ENCODE results near the gene JUN.

The JUN gene

GRCh38 chr1:58773406-58773840 lies 10.4 kb downstream of the JUN start:
- no peaks in the 10 kb centered on the region for H3K36me3 ChIP-seq
- H3K9me3 ChIP-seq (ENCODE audit: severe bottlenecking): no peaks in the 10 kb centered on the region
- DNase-seq: no peak
- no peak overlapping the region for H3K27ac ChIP-seq
- TF ChIP-seq CTCF (IDR thresholded peaks at IDR 0.05; ENCODE audit: low read depth, low read length): no peak
- H3K4me3 ChIP-seq (ENCODE audit: low read depth, low read length): no peak overlapping the region
- H3K27me3 ChIP-seq (ENCODE audit: insufficient read depth, low read depth, severe bottlenecking): no peaks in the 10 kb centered on the region

- DNase-seq: no peak
- H3K9me3 ChIP-seq (ENCODE audit: severe bottlenecking): no peaks in the 10 kb centered on the region
- no peak for TF ChIP-seq CTCF (IDR thresholded peaks at IDR 0.05; ENCODE audit: low read depth, low read length)
Measured at GRCh38 chr1:58769809-58770320, 14.0 kb downstream of the JUN start.

GRCh38 chr1:58768971-58769808 lies 14.7 kb downstream of the JUN start:
- no peak overlapping the region for H3K27ac ChIP-seq
- no peaks in the 10 kb centered on the region for H3K27me3 ChIP-seq (ENCODE audit: insufficient read depth, low read depth, severe bottlenecking)
- no peak overlapping the region for H3K4me3 ChIP-seq (ENCODE audit: low read depth, low read length)
- H3K9me3 ChIP-seq (ENCODE audit: severe bottlenecking): no peaks in the 10 kb centered on the region
- no peaks in the 10 kb centered on the region for H3K36me3 ChIP-seq
- peak; percentile 74 for DNase-seq
- peak; percentile 62 for TF ChIP-seq CTCF (IDR thresholded peaks at IDR 0.05; ENCODE audit: low read depth, low read length)

More at GRCh38 chr1:58769809-58770320, 14.0 kb downstream of the JUN start:
- H3K27ac ChIP-seq: no peak overlapping the region
- H3K4me3 ChIP-seq (ENCODE audit: low read depth, low read length): no peak overlapping the region
- H3K36me3 ChIP-seq: no peaks in the 10 kb centered on the region
- H3K27me3 ChIP-seq (ENCODE audit: insufficient read depth, low read depth, severe bottlenecking): no peaks in the 10 kb centered on the region

GRCh38 chr1:58768191-58768731 lies 15.6 kb downstream of the JUN start:
- no peak overlapping the region for H3K4me3 ChIP-seq (ENCODE audit: low read depth, low read length)
- no peaks in the 10 kb centered on the region for H3K36me3 ChIP-seq
- H3K9me3 ChIP-seq (ENCODE audit: severe bottlenecking): no peaks in the 10 kb centered on the region
- H3K27ac ChIP-seq: no peak overlapping the region
- no peak for TF ChIP-seq CTCF (IDR thresholded peaks at IDR 0.05; ENCODE audit: low read depth, low read length)
- no peak for DNase-seq
- no peaks in the 10 kb centered on the region for H3K27me3 ChIP-seq (ENCODE audit: insufficient read depth, low read depth, severe bottlenecking)

- TF ChIP-seq CTCF (IDR thresholded peaks at IDR 0.05; ENCODE audit: low read depth, low read length): no peak
- Histone ChIP-seq H3K27me3 (ENCODE audit: insufficient read depth, low read depth, severe bottlenecking) (no peaks in the 10 kb centered on the region), H3K36me3 (no peaks in the 10 kb centered on the region), H3K4me3 (ENCODE audit: low read depth, low read length) (no peak overlapping the region), H3K9me3 (ENCODE audit: severe bottlenecking) (no peaks in the 10 kb centered on the region), H3K27ac (no peak overlapping the region)
- DNase-seq: no peak
Measured at GRCh38 chr1:58767143-58767542, 16.7 kb downstream of the JUN start.

Data from WERI-Rb-1 (cell line).